ENCODE data around the gene KYNU. TPM values are rescaled to one million over a fixed set of nuclear protein-coding genes. Genes with fewer than 3 reads are reported as not detected.

KYNU gene
- total and polyA plus RNA-seq, 10 of the 15 experiments (the other 5 are each of a cell fraction or from before 2014, with no cell fraction given), result 31.3 to 101 (median 38.3) TPM

DNA sequence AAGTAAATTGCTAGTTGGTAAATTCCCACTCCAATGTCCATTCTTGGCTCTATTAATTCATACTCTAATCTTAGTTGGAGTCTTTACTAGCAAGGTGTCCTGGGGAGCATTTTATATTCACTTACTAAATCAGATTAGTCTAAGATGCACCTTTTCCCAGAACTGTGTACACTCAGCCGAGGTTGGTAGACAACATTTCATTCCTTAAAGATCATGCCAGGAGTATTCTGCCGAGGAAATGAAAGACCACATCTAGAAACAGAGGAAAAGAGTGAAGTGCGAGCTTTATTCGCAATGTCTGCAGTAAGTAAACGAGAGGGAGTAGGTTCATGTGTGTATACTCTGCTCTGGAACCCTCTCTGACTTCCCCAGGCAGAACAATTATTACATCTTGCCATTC, 14.6 kb upstream of the KYNU start:
- Histone ChIP-seq H3K4me3 (no peak overlapping the region), H3K27ac (ENCODE audit: control insufficient read depth, insufficient read depth) (no peak overlapping the region), H2AFZ (ENCODE audit: control insufficient read depth, low read depth, low read length) (no peak overlapping the region), H3K9ac (ENCODE audit: control insufficient read depth, insufficient read depth, low read length) (no peak overlapping the region), H3K9me3 (replicated peaks; ENCODE audit: control insufficient read depth, insufficient read depth, low read length) (no peaks in the 10 kb centered on the region), H3K27me3 (replicated peaks in 1 of 2; ENCODE audit: control insufficient read depth in 2 of 2, insufficient read depth in 2 of 2, low read length in 1 of 2) (no peaks in the 10 kb centered on the region), H3K4me1 (ENCODE audit: control insufficient read depth, insufficient read depth, low read length) (peaks cover 11% of the 10 kb centered on the region), H3K4me2 (ENCODE audit: control insufficient read depth, insufficient read depth) (no peak overlapping the region), H4K20me1 (ENCODE audit: control insufficient read depth, insufficient read depth) (no peaks in the 10 kb centered on the region), H3K79me2 (ENCODE audit: control insufficient read depth, insufficient read depth, low read length) (no peaks in the 10 kb centered on the region), H3K36me3 (ENCODE audit: control insufficient read depth in 2 of 2, insufficient read depth in 2 of 2, low read length in 1 of 2) (no peaks in the 10 kb centered on the region)
- TF ChIP-seq SMC3 (IDR thresholded peaks at IDR 0.05; ENCODE audit: borderline replicate concordance, low read length) (no peak), EP300 (IDR thresholded peaks at IDR 0.05; ENCODE audit: borderline replicate concordance in 1 of 2, control insufficient read depth in 1 of 2, low read depth in 2 of 2, low read length in 2 of 2) (no peak), STAT1 (conservative IDR thresholded peaks at IDR 0.05) (no peak)
- TF ChIP-seq, protein P1, sequence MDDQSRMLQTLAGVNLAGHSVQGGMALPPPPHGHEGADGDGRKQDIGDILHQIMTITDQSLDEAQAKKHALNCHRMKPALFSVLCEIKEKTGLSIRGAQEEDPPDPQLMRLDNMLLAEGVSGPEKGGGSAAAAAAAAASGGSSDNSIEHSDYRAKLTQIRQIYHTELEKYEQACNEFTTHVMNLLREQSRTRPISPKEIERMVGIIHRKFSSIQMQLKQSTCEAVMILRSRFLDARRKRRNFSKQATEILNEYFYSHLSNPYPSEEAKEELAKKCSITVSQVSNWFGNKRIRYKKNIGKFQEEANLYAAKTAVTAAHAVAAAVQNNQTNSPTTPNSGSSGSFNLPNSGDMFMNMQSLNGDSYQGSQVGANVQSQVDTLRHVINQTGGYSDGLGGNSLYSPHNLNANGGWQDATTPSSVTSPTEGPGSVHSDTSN (IDR thresholded peaks at IDR 0.05; ENCODE audit: insufficient replicate concordance, low read depth, low read length), result no peak
- ATAC-seq, result no peak
- no TSS peak for BruUV-seq (replicated peaks)
- no peak for FAIRE-seq
- intact Hi-C loops (cut with micrococcal nuclease; ENCODE audit: unreplicated experiment) (no loop called here), in situ Hi-C loops (cut with MboI) (no loop called here)
- ChIA-PET POLR2A (interaction anchor here (1.8 kb wide), 1 partner anchor 10 kb away, joined by 6 read pairs; no protein-coding TSS in a partner anchor), SMC1A (ENCODE audit: uncharacterized antibody, unreplicated experiment) (interaction anchor here (0.7 to 1.0 kb wide), 2 partner anchors 9 to 97 kb away, joined by 3 read pairs; no protein-coding TSS in a partner anchor), RAD21 (ENCODE audit: unreplicated experiment) (interaction anchor here (1.3 to 1.8 kb wide), 2 partner anchors 14 to 52 kb away, joined by 4 read pairs; no protein-coding TSS in a partner anchor), CTCF (interaction anchor here (0.9 to 2.6 kb wide), 3 partner anchors 9 to 18 kb away, joined by 3 to 15 read pairs (median 9); no protein-coding TSS in a partner anchor)
- DNase-seq (ENCODE audit: low read depth, low spot score), result no peak
- 96% methylated on average over 5 of the region's 5 CpGs for whole genome bisulfite sequencing (ENCODE audit: insufficient coverage, insufficient replicate concordance, low lambda C conversion rate, missing lambda C conversion rate)
